ENCODE results near the gene FAM156A.
"Not testable (repeated sequence)": the region's sequence is repeated elsewhere in the genome, so short reads cannot be mapped to it uniquely, and the experiment has no call there.

DNA sequence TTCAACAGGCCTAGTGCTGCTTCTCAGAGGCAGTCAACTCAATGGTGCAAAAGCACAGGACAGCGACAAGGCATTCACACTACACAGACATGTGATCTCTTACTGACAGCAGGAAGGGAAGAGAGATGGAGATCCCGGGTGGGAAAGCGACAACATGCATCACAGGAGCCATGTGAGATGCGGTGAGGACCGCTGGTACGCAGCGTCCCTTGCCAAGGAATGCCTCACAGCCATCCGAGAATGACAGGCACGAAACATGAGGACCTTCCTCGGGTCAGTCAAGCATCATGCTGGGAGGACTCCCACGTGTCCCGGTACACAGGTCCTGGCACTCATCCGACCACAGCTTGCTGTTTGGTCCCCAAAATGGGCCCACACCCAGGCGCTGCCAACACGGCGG, 10.8 kb downstream of the FAM156A start:
- TF ChIP-seq, protein P1, sequence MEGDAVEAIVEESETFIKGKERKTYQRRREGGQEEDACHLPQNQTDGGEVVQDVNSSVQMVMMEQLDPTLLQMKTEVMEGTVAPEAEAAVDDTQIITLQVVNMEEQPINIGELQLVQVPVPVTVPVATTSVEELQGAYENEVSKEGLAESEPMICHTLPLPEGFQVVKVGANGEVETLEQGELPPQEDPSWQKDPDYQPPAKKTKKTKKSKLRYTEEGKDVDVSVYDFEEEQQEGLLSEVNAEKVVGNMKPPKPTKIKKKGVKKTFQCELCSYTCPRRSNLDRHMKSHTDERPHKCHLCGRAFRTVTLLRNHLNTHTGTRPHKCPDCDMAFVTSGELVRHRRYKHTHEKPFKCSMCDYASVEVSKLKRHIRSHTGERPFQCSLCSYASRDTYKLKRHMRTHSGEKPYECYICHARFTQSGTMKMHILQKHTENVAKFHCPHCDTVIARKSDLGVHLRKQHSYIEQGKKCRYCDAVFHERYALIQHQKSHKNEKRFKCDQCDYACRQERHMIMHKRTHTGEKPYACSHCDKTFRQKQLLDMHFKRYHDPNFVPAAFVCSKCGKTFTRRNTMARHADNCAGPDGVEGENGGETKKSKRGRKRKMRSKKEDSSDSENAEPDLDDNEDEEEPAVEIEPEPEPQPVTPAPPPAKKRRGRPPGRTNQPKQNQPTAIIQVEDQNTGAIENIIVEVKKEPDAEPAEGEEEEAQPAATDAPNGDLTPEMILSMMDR (IDR thresholded peaks at IDR 0.05; ENCODE audit: poor library complexity, severe bottlenecking): not testable (repeated sequence)
- not testable (repeated sequence) for TF ChIP-seq RAD21 (conservative IDR thresholded peaks at IDR 0.05); TAF1 (IDR thresholded peaks at IDR 0.05; ENCODE audit: low read depth); EP300 (conservative IDR thresholded peaks at IDR 0.05; ENCODE audit: poor library complexity, severe bottlenecking)
